ENCODE measurements around the gene PROKR2. TPM values are rescaled to one million over a fixed set of nuclear protein-coding genes. Genes with fewer than 3 reads are reported as not detected.

PROKR2 gene
- polyA plus RNA-seq, 1 of the 3 experiments (the other 2 are of a cell fraction), result 0.13 TPM

DNA sequence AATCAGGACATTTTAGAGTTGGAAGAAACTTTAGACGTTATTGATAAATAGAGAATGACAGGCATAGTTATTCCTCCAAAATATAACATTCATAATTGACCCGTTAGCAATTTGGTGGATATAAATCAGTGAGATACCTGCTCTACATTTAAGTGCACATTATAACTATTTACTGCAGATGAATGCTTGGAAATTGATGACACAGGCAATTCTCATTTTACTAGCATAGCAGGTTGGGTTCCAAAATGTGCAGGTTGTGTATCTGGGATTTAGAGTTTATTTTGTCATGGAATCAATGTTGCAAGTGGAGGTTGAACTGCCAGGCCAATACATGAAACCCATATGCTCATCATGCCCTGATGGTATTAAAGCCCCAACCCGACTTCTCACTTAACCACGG lies 44.4 kb upstream of the PROKR2 start:
- Histone ChIP-seq H4K20me1 (ENCODE audit: insufficient read depth) (no peaks in the 10 kb centered on the region), H3F3A (replicated peaks; ENCODE audit: insufficient read depth) (no peaks in the 10 kb centered on the region), H3K36me3 (replicated peaks in 1 of 2; ENCODE audit: control insufficient read depth in 1 of 2, insufficient read depth in 2 of 2, low read length in 1 of 2) (no peaks in the 10 kb centered on the region), H3K4me3 (ENCODE audit: low read depth in 2 of 2, low read length in 1 of 2) (no peak overlapping the region), H2AFZ (ENCODE audit: low read depth) (no peak overlapping the region), H3K27me3 (ENCODE audit: insufficient read depth) (no peaks in the 10 kb centered on the region), H3K9ac (no peak overlapping the region), H3K79me2 (ENCODE audit: insufficient read depth) (no peaks in the 10 kb centered on the region), H3K27ac (ENCODE audit: low read depth in 2 of 2, low read length in 1 of 2) (no peak overlapping the region), H3K4me1 (ENCODE audit: control insufficient read depth in 1 of 2, insufficient read depth in 2 of 2, low read depth in 1 of 2, low read length in 1 of 2) (peaks cover 0 to 4% of the 10 kb centered on the region in 2 experiments; a peak in 1 of 4 replicates), H3K9me2 (no peaks in the 10 kb centered on the region), H3K9me3 (no peaks in the 10 kb centered on the region), H3K4me2 (no peak overlapping the region)
- 34% methylated on average over 4 of the region's 4 CpGs for WGBS (ENCODE audit: low lambda C conversion rate)
- CTCF ChIA-PET, result interaction anchor here (0.6 to 1.7 kb wide), 3 partner anchors 14 to 156 kb away, joined by 3 to 5 read pairs (median 3); no protein-coding TSS in a partner anchor
- POLR2A ChIA-PET, result no interaction called here
- no peak for DNase-seq
- TF ChIP-seq SMC3 (IDR thresholded peaks at IDR 0.05; ENCODE audit: low read depth, low read length) (no peak), EP300 (IDR thresholded peaks at IDR 0.05; ENCODE audit: borderline replicate concordance in 1 of 2, low read depth in 1 of 2, low read length in 1 of 2) (no peak), YY1 (IDR thresholded peaks at IDR 0.05; ENCODE audit: low read depth) (no peak), FOXM1 (IDR thresholded peaks at IDR 0.05; ENCODE audit: low read depth) (no peak), MEF2A (IDR thresholded peaks at IDR 0.05; ENCODE audit: borderline replicate concordance, low read depth) (no peak)

DNA sequence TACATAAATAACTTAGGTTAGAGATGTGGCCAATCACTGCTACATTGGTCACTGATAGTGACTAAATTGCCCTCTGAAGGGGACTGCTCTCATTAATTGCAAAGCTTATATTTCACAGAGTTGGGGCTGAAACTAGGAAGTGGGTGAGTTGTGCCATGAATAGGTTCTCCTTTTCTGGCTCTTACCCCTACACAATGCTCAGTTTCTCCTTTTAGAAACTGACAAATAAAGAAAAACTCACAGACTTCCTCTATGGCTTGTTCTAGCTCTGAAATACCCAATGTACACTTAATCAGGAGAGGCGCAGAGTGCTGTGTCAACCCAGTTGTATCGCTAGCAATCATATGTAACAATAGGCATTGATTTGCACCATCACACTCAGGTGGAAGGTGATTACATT lies 41.2 kb upstream of the PROKR2 start:
- WGBS (ENCODE audit: low lambda C conversion rate), result 63% methylated on average over 2 of the region's 2 CpGs
- ChIA-PET POLR2A (no interaction called here), CTCF (interaction anchor here (1.2 to 2.2 kb wide), 2 partner anchors 41 to 89 kb away, joined by 4 to 5 read pairs; partner anchors contain the start of gene PROKR2)
- Histone ChIP-seq H3F3A (replicated peaks; ENCODE audit: insufficient read depth) (peaks cover 8% of the 10 kb centered on the region), H3K9ac (no peak overlapping the region), H3K79me2 (ENCODE audit: insufficient read depth) (no peaks in the 10 kb centered on the region), H2AFZ (ENCODE audit: low read depth) (no peak overlapping the region), H3K27me3 (ENCODE audit: insufficient read depth) (no peaks in the 10 kb centered on the region), H4K20me1 (ENCODE audit: insufficient read depth) (no peaks in the 10 kb centered on the region), H3K36me3 (replicated peaks in 1 of 2; ENCODE audit: control insufficient read depth in 1 of 2, insufficient read depth in 2 of 2, low read length in 1 of 2) (no peaks in the 10 kb centered on the region), H3K4me1 (ENCODE audit: control insufficient read depth in 1 of 2, insufficient read depth in 2 of 2, low read depth in 1 of 2, low read length in 1 of 2) (peaks cover 4 to 5% of the 10 kb centered on the region in 2 experiments; a peak in 2 of 4 replicates), H3K9me3 (no peaks in the 10 kb centered on the region), H3K9me2 (no peaks in the 10 kb centered on the region), H3K4me2 (no peak overlapping the region), H3K27ac (ENCODE audit: low read depth in 2 of 2, low read length in 1 of 2) (no peak overlapping the region), H3K4me3 (ENCODE audit: low read depth in 2 of 2, low read length in 1 of 2) (no peak overlapping the region)
- no peak for DNase-seq
- TF ChIP-seq GATA2 (CRISPR knock-in tag; IDR thresholded peaks at IDR 0.05) (no peak), NRF1 (IDR thresholded peaks at IDR 0.05; ENCODE audit: low read depth, low read length) (no peak), TAF1 (IDR thresholded peaks at IDR 0.05; ENCODE audit: borderline replicate concordance, low read depth, low read length) (no peak), RFX5 (IDR thresholded peaks at IDR 0.05; ENCODE audit: low read length) (no peak), FOSL2 (IDR thresholded peaks at IDR 0.05; ENCODE audit: borderline replicate concordance, low read depth) (no peak), FOXM1 (IDR thresholded peaks at IDR 0.05; ENCODE audit: low read depth) (no peak), YY1 (IDR thresholded peaks at IDR 0.05; ENCODE audit: low read depth) (no peak), CHD2 (IDR thresholded peaks at IDR 0.05; ENCODE audit: low read length, partially characterized antibody) (no peak)
- TF ChIP-seq, protein P1, sequence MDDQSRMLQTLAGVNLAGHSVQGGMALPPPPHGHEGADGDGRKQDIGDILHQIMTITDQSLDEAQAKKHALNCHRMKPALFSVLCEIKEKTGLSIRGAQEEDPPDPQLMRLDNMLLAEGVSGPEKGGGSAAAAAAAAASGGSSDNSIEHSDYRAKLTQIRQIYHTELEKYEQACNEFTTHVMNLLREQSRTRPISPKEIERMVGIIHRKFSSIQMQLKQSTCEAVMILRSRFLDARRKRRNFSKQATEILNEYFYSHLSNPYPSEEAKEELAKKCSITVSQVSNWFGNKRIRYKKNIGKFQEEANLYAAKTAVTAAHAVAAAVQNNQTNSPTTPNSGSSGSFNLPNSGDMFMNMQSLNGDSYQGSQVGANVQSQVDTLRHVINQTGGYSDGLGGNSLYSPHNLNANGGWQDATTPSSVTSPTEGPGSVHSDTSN (IDR thresholded peaks at IDR 0.05), result no peak
- TF ChIP-seq, protein P2, sequence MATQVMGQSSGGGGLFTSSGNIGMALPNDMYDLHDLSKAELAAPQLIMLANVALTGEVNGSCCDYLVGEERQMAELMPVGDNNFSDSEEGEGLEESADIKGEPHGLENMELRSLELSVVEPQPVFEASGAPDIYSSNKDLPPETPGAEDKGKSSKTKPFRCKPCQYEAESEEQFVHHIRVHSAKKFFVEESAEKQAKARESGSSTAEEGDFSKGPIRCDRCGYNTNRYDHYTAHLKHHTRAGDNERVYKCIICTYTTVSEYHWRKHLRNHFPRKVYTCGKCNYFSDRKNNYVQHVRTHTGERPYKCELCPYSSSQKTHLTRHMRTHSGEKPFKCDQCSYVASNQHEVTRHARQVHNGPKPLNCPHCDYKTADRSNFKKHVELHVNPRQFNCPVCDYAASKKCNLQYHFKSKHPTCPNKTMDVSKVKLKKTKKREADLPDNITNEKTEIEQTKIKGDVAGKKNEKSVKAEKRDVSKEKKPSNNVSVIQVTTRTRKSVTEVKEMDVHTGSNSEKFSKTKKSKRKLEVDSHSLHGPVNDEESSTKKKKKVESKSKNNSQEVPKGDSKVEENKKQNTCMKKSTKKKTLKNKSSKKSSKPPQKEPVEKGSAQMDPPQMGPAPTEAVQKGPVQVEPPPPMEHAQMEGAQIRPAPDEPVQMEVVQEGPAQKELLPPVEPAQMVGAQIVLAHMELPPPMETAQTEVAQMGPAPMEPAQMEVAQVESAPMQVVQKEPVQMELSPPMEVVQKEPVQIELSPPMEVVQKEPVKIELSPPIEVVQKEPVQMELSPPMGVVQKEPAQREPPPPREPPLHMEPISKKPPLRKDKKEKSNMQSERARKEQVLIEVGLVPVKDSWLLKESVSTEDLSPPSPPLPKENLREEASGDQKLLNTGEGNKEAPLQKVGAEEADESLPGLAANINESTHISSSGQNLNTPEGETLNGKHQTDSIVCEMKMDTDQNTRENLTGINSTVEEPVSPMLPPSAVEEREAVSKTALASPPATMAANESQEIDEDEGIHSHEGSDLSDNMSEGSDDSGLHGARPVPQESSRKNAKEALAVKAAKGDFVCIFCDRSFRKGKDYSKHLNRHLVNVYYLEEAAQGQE (IDR thresholded peaks at IDR 0.05; ENCODE audit: low read depth, low read length), result no peak
- TF ChIP-seq, protein P3, sequence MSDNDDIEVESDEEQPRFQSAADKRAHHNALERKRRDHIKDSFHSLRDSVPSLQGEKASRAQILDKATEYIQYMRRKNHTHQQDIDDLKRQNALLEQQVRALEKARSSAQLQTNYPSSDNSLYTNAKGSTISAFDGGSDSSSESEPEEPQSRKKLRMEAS (IDR thresholded peaks at IDR 0.05; ENCODE audit: low read depth), result no peak

All from SK-N-SH (cell line).